LHCN-M2 (cell line): ENCODE data around the gene SLC35A1. TPM values are rescaled to one million over a fixed set of nuclear protein-coding genes. Genes with fewer than 3 reads are reported as not detected.

ENCODE experiments used
- DNase-seq: peaks from one replicate; pipeline ENCODE4 v3.0.0-alpha.2; 2012; ENCODE audit warnings: low read depth
- total RNA-seq: library from RNA; depleted of rRNA; stranded (reverse); fragments of >200 nt; gene quantifications from 2 replicates; pipeline ENCODE4 v1.2.3, GENCODE V29; 2014; rRNA removed

SLC35A1 gene
- total RNA-seq, 1 experiment from 2014 or later = 12.3 TPM

DNA sequence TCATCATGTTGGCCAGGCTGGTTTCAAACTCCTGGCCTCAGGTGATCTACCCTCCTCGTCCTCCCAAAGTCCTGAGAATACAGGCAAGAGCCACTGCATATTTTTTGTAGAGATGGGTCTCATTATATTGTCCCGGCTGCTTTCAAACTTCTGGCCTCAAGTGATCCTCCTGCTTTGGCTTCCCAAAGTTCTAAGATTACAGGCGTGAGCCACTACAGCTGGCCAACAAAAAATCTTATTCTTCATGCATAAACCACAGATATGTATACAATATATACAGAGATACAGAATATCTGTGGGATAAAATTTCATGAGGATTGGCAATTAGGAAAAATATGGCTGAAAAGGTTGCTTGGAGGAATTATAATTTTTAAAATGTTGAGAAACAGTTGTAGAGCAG lies 49.9 kb downstream of the SLC35A1 start:
- no peak for DNase-seq

DNA sequence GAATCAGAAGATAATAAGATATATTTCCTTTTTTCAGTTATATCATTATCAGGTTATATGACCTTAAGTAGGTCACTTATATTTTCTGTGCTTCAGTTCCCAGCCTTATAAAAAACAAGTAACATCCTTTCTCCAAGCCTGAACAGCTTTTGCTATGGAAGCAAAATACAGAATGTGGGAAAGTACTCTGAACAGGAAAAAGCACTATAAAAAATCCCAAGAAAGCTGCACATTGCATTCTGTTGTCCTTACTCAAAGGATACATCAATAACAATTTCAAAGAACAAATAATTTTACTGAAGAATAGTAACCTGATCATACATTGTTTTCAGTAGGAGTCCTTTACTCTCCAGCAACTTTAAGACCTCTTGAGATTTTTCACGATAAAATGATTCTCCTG lies 56.4 kb downstream of the SLC35A1 start:
- no peak for DNase-seq

DNA sequence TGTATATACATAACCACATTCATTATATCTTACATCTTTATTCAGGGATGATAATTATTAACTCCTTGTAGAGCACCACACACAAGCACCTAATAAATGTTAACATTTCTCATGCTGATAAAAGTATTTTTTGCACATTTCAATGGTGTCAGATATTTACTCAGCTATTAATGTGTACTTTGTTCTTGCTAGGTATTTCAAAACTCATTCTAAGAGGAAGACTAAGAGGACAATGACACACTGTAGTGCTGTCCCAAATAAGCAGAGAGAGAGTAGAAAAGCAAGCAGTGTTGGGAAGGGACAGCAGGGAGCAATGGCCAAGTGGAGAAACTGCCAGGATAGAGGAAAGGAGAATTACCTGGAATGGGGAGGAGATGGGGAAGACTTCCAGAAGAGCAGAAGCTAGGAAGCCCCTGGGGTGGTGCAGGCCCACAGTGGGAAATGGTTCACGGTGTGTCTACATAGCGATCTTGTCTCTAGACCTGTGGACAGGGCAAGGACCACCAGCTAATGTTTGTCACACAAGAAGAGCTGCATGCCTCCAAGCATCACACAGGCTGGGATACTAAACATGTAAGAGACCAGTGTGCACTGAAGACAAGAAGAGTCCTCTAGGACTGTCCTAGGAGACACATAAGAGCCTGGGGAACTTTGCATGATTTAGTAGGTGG lies 61.7 kb downstream of the SLC35A1 start:
- no peak for DNase-seq

DNA sequence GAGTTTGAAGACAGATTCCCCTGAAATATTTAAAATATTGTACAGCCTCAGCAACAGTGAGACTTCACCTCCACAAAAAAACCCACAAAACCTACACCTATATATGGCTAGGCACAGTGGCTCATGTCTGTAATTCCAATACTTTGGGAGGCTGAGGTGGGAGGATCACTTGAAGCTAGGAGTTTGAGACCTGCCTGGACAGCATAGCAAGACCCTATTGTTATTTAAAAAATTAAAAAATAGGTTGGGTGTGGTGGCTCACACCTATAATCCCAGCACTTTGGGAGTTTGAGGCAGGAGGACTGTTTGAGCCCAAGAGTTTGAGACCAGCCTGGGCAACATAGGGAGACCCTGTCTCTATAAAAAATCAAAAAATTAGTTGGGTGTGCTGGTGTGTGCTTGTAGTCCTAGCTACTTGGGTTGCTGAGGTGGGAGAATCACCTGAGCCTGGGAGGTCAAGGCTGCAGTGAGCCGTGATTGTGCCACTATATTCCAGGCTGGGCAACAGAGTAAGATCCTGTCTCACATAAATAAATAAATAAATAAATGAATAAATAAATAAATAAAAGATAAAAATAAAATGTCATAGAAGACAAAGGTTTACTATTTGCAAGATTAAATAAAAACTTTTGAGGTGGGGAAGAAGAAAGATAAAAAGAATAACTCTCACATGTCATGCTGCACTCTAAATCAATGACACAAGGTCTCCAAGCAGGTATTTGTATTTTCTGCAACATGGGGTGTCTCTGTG lies 65.9 kb downstream of the SLC35A1 start:
- no peak for DNase-seq

DNA sequence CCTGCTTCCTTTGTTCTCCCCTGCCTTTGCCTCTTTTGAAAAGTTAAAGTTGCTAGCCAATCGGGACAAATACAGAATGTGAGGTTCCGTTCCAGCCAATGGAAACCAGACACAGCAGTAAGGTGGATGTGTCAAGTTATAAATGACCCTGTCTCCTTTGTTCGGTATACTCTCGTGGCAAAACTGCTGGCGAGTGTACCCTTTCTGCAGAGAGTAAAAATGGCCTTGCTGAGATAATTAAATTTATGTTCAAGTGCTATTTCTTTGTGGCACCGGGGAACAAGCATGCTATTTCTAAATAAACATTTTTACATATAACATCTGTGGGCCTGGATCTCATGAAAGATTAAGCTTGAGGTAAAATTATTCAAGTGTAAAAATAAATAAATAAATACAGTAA lies 66.8 kb downstream of the SLC35A1 start:
- DNase-seq = no peak

DNA sequence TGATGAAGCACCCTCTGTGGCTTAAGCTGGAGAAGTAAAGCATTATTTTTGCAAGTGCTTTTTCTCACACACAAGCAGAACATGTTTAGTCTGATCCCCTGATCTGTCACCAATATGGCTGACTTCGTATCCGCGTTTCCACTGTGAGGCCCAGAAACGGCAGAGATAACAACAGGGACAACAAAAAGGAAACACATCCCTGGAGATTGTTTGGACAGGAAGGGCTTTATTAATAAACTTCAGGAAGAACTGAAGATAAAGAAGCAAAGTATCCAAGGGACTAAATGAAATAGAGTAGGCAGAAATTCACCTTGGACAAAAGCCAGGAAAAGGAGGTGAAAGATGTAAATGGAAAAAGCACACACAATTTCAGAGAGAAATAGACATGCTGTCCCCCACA lies 67.8 kb downstream of the SLC35A1 start:
- no peak for DNase-seq

DNA sequence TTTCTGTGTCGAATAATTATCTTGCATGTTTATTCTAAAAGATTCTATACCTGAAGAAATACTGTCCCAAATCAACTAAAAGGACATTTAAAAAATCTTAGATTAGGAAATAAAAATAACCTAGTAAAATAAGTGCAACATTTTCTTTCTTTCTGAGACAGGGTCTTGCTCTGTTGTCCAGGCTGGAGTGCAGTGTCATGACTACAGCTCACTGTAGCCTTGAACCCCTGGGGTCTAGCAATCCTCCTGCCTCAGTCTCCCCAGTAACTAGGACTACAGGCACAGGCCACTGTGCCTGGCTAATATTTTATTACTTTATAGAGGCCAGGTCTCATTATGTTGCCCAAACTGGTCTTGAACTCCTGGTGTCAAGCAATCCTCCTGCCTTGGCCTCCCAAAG lies 68.3 kb downstream of the SLC35A1 start:
- no peak for DNase-seq

DNA sequence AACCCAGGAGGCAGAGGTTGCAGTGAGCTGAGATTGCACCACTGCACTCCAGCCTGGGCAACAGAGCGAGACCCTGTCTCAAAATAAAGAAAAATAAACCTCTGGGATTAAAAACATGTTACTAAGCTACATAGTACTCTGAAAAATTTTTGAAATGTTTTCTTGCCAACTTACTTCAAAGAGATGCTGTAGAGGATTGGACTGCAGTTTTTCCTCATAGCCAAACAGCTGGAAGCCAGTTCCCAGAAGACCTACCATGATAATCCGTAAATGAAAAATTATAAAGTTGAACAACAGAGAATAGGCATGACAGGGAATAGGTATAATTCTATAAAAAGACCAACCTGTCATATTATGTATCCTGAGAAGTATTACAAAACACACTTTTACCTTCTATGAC lies 69.0 kb downstream of the SLC35A1 start:
- DNase-seq = no peak

DNA sequence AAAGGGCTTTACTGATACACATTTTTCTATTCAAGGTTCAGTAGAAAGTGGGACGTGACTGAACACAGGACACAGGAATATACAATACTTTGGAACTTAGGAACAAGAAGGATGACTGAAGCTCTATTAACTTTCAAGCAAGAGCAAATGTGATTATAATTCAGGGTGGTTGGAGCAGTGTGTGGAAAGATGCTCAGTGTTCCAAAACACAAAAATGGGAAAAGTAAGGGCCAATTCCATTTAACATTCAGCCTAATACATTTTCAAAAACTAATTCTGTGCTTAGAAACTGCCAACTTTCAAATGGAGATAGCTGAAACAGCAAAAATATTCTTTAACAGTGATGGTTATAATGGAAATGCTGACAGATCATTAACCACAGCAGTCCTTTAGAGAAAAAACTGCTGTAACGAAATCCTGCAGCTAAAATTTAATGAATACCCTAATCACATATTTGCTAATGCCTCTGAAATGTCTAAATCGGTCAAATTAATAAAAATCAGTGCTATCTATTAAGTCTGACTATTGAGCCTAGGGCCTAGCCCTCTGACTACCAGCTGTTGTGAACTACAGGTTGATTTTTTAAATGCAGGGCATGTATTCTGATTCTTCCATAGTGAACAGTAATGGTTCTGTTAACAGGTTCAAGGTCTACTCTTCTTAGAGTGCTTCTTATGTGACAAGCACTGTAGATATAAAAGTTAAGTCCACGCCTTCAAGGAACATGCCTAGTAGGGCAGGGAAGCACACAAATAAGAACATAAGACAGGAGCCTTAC lies 71.1 kb downstream of the SLC35A1 start:
- no peak for DNase-seq

DNA sequence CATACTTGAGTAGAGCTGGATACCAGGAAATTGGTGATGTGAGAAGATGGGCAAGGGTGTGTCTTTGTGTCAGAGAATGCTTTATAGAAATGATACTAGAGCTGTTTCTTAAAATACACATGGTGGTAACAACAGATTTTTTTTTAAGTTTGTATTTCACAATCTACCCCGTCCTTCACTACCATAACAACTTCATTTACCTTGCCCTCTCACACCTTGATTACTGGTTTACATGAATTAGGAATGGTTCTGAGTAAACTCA lies 71.6 kb downstream of the SLC35A1 start:
- DNase-seq = no peak

DNA sequence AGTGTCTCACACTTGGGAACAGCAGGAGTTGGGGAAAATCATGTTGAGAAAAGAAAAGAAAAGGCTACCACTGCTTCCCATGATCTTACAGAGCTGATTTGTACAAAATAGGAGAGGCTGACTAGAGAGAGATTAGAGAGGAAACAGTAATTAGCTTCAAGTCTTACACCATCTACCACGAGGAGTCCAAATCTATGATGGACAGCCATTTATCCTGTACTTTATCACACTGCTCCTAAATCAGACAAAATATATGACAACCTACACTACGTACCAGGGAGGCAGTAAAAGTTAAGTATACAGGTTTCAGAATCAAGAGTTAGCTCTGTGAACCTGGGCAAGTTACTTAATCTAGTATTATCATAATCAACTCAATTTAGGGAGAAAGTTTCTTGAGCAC lies 79.0 kb downstream of the SLC35A1 start:
- DNase-seq = no peak

DNA sequence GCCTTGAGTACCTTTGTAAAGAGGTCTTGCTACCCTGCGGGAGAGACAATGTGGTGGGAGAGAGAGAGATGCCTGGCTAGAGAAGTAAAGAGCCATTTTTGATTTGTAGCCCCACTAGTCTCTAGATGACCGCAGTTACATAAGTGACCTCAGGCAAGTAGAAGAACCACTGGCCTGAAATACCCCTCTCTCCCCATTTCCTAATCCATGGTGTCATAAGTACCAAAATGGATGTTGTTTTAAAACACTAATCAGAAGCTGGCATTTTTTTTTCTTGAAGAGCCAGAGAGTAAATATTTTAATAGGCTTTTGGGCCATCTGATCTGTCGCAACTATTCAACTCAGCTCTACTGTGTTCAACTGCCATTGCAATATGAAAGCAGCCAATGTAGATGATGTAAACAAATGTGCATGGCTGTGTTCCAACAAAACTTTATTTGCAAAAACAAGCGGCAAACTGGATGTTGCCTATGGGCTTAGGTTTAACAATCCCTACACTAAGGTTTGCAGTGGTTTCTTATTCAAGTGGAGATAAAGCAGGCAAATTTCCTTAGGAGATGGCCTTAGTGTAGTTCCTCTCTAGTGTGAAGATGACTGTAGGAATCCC lies 80.5 kb downstream of the SLC35A1 start:
- no peak for DNase-seq

DNA sequence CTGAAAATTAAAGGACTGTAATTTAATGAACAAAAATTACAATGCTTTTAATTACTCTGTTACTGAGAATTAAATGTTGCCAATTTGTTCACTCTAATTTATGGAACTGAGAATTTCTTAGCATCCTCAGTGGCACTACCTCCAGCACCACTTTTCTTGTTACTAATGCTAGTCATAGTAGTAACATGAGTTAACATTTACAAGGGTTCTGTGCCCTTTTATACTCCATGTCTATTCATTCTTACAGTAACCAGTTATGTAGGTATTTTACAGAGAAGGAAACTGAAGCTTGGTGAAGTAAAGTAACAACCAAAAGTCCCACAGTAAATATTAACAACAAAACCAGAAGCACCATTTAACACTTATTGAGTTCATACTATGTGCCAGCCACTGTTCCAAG lies 82.7 kb downstream of the SLC35A1 start:
- DNase-seq = no peak

DNA sequence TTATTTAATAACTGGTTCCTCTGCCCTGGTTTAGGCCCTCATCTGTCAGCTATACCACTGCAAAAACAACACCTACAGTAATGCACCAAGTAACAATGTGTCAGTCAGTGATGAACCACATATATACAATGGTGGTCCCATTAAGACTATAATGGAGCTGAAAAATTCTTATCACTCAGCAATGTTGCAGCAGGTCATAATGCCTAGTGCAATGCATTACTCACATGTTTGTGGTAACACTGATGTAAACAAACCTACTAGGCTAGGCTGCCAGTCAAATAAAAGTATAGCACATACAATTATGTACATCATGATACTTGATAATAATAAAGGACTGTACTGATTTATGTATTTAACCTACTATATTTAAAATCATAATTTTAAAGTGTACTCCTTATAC lies 85.7 kb downstream of the SLC35A1 start:
- DNase-seq = no peak

DNA sequence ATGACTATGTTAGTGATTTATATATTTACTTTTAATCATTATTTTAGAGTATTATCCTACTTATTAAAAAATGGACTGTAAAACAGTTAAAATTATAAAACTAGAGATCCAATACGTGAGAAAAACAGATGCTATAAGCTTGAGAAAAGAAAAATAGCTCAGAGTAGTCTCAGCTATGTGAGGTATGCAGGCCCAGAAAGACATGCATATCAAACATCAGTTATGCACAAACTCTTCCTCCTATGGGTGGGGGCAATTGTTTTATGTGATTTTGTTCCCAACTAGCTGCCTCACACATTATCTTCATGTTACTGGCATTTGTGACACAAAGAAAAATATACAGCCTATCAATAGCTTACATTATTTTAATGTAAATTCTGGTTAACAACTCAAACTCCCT lies 88.2 kb downstream of the SLC35A1 start:
- DNase-seq = no peak

Other genes with a start within 250 kb of the SLC35A1 start
- gene SMIM8, start 150.4 kb upstream of the SLC35A1 start, total RNA-seq = 2.1 and 3.4 TPM in 2 replicates
- gene GJB7, start 143.7 kb upstream of the SLC35A1 start, total RNA-seq = not detected in 2 replicates
- gene C6orf163, start 128.2 kb upstream of the SLC35A1 start, total RNA-seq = 0.46 TPM in 1 of 2 replicates, not detected in the other
- 0.23 and 0.32 TPM in 2 replicates for gene CFAP206, start 65.0 kb upstream of the SLC35A1 start, total RNA-seq
- 32.5 and 36.4 TPM in 2 replicates for gene RARS2, start 117.0 kb downstream of the SLC35A1 start, total RNA-seq
- 37.6 and 40.1 TPM in 2 replicates for gene ORC3, start 117.2 kb downstream of the SLC35A1 start, total RNA-seq
- gene AKIRIN2, start 229.3 kb downstream of the SLC35A1 start, total RNA-seq = 15.3 and 19.1 TPM in 2 replicates